Measurements from ENCODE around the gene ILDR2.
A peak's percentile ranks its signal among the peaks of the same experiment; 100 is the strongest.
"Not testable (repeated sequence)": the region's sequence is repeated elsewhere in the genome, so short reads cannot be mapped to it uniquely, and the experiment has no call there.

ILDR2 gene

GRCh38 chr1:166889776-166890175, 85.6 kb downstream of the ILDR2 start:
- no peak for DNase-seq (ENCODE audit: extremely low read depth in 1 of 2, low read depth in 1 of 2)

DNA sequence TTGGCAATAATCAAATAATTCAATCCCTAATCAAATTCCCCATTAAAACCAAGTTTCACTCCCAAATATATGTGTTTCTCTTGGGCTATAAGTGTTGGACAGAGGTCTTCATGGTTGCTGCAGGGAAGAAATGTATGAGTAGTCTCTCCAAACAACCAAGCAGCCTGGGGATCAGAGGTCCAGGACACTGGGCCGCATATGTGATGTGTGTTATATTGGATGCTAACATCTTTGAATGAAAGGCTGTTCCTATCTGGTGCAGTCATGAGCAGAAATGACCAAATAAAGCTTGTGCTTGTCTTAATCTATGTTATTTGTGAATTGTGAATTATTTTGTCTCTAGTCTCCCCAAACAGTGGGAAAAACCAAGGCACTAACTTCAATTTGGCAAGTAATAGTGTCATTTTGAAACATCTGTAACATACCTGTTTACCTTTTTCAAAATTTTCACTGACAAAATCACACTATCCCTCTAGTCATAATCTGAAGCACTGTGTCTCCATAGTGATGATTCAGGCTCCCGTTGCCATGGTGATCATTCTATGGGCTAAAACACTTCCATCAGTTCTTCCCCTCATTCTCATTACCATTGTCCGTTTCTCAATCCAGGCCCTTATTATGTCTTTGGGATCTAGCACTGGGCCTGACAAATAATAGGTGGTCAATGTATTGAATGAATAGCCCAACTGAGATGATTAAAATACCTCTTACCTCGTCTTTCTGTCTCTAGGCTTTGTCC, 86.8 kb downstream of the ILDR2 start:
- DNase-seq (ENCODE audit: extremely low read depth in 1 of 2, low read depth in 1 of 2): no peak

GRCh38 chr1:166884971-166885370, 90.4 kb downstream of the ILDR2 start:
- DNase-seq (ENCODE audit: extremely low read depth in 1 of 2, low read depth in 1 of 2): no peak

DNA sequence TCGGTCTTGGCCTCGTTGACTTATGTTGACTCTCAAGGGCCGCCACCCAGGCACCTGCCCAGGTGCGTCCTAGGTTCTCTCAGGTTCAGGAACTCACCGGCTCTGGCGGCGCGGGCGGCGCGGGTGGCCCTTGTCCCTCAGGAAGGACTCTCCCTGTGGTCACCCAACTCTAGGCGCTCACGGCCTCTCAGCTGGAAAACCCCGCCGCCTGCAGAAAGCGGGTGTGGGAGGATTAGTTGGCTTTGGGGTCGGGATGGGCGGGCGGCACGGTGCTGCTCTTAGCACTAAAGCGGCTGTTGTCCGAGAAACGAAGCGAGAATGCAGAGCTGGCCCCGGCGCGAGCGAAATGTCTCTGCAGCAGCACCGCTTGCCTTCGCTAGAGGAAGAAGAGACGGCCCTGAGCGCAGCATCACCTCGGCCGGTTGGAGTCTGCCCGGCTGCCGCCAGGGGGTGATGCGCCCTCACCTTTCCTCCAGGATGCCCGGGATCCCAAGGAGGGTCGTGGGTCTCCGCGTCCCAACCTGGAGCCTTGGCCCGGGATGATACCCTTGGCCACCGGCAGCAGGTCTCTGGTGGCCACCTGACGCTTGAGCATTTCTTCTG, 91.2 kb downstream of the ILDR2 start:
- DNase-seq (ENCODE audit: extremely low read depth in 1 of 2, low read depth in 1 of 2): peak in 1 of 2 donors; percentile 15

DNA sequence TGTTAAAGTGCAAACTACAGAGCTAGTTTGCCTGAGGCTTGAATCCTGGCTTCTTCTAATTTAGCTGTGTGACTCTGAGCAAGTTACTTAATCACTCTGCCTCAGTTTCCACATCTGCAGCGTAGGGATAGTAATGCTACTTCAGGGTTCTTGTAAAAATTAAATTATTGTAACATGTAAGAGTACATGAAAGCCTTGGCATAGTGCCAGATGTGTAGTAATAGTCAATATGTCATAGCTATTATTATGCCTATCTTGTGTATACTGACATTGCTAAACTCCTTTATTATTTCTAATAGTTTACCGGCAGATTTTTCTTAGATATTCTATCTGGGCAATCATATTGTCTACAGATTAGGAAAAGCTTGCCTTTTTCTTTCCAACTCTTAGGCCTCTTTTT, 92.4 kb downstream of the ILDR2 start:
- no peak for DNase-seq (ENCODE audit: extremely low read depth in 1 of 2, low read depth in 1 of 2)

DNA sequence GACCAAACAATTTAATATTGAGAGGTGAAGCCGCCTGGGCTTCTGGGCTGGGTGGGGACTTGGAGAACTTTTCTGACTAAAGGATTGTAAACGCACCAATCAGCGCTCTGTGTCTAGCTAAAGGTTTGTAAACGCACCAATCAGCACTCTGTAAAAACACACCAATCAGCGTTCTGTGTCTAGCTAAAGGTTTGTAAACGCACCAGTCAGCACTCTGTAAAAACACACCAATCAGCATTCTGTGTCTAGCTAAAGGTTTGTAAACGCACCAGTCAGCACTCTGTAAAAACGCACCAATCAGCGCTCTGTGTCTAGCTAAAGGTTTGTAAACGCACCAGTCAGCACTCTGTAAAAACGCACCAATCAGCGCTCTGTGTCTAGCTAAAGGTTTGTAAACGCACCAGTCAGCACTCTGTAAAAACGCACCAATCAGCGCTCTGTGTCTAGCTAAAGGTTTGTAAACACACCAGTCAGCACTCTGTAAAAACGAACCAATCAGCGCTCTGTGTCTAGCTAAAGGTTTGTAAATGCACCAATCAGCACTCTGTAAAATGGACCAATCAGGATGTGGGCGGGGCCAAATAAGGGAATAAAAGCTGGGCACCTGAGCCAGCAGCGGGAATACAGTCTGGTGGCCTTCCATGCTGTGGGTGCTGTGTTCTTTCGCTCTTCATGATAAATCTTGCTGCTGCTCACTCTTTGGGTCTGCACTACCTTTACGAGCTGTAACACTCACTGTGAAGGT, 97.0 kb downstream of the ILDR2 start:
- not testable (repeated sequence) for DNase-seq (ENCODE audit: extremely low read depth in 1 of 2, low read depth in 1 of 2)

GRCh38 chr1:166876540-166876838, 98.9 kb downstream of the ILDR2 start:
- no peak for DNase-seq (ENCODE audit: extremely low read depth in 1 of 2, low read depth in 1 of 2)

DNA sequence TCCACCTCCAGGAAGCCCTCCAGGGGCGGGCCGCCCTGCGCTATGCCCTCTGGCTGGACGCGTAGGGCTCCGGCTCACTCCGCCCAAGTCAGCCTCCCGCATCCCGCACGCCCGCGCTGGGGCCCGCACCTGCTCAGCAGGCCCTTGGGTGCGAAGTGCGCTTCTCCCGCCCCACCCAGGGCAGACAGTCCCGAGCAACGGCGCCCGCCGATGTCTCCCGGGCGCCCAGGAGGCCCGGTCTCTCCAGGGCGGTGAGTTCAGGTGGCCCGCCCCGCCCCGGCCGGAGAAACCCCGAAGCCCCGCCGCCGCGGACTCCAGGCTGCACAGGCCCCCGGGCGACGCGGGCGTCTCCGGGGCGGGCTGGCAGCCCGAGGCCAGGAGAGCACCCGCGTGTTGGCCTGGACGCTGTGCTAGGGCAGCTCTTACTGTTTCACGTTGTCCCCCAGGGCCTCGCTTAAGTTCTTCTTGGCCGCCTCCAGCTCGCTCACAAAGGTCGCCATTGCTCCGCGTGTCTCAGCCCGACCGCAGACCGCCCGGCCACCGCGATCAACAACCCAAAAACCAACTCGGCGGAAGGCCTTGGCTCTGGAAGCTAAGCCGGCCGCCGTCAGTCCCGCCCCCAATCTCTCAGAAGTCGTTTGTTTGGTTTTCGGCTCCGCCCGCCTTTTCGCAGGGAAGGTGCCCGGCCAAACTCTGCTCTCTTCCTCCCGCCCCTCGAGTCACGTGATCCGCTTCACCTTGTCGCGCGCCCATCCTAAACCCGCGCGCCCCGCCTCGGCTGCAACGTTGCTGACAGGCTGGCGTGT, 99.4 kb downstream of the ILDR2 start, which contains the start of gene TADA1:
Gene TADA1, minus strand, starts transcription at position 531 of the 806 bp plus-strand sequence. Its CDS starts 31 bp downstream, at position 500.
- DNase-seq (ENCODE audit: extremely low read depth in 1 of 2, low read depth in 1 of 2): peak; percentile 94 to 99

- DNase-seq (ENCODE audit: extremely low read depth in 1 of 2, low read depth in 1 of 2): no peak
These were observed 100.0 kb downstream of the ILDR2 start for GRCh38 chr1:166875302-166875733.

- no peak for DNase-seq (ENCODE audit: extremely low read depth in 1 of 2, low read depth in 1 of 2)
These were observed 100.9 kb downstream of the ILDR2 start for GRCh38 chr1:166874464-166874863.

- no peak for DNase-seq (ENCODE audit: extremely low read depth in 1 of 2, low read depth in 1 of 2)
These were observed 104.8 kb downstream of the ILDR2 start for GRCh38 chr1:166870584-166870983.

GRCh38 chr1:166869318-166870099, 105.8 kb downstream of the ILDR2 start:
- no peak for DNase-seq (ENCODE audit: extremely low read depth in 1 of 2, low read depth in 1 of 2)

- no peak for DNase-seq (ENCODE audit: extremely low read depth in 1 of 2, low read depth in 1 of 2)
These were observed 106.7 kb downstream of the ILDR2 start for GRCh38 chr1:166868639-166869038.

GRCh38 chr1:166865926-166866325, 109.4 kb downstream of the ILDR2 start:
- no peak for DNase-seq (ENCODE audit: extremely low read depth in 1 of 2, low read depth in 1 of 2)

DNA sequence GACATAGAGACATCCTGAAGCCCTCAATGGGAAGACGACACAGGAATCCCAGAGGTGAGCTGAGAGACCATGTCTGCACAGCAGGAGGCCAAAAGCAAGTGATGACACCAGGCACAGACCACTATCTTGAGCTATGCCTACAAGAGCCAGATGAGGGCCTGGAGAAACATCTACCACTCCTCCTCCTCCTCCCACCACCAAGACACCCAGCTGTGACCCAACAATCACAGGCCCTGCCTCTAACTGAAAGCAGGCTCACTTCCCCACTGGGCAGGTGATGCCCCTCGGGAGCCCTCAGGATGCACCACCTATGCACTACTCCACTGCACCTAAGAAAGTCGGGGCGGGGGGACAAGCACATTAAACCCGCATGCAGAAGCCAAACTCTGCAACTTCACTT, 115.7 kb downstream of the ILDR2 start:
- DNase-seq (ENCODE audit: extremely low read depth in 1 of 2, low read depth in 1 of 2): no peak

DNA sequence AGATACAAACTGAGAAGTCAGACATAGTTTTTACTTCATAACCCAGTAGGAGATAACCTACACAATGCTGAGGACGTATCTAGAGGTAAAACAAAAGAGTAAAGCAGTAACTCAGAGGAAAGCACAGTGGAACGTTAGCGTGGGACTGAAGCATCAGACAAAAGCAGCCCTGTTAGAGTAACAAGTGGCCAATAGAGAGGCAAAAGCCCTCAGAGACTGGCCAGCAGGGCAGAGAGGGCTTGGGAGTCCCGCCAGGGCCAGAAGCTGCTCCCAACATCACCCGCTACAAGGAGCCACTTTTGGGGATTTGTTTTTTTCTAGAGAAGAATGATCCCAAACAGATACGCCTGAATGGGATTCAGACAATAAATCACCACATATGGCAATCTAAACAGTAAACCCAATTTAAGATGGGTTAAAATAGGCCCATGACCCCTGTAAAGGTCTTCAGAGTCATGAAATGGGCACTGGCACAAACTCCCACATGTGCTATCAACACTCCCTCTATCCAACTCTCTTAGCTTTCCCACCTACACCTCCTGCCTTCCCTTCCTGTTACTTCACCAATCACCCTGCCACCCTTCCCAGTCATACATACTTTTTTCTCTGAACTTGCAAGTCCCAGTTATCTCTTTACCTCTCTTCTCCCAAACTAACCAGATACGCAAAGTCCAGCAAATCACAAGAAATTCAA, 116.5 kb downstream of the ILDR2 start:
- DNase-seq (ENCODE audit: extremely low read depth in 1 of 2, low read depth in 1 of 2): no peak

All from stimulated activated CD8-positive, alpha-beta memory T cell treated with anti-CD3 and anti-CD28 coated beads, Interleukin-7, amount 100 ng/mL, for 48 hours (primary cell).